G401 (cell line): ENCODE measurements around the gene CSNK2B. TPM values are rescaled to one million over a fixed set of nuclear protein-coding genes. Genes with fewer than 3 reads are reported as not detected.

Experiments used
- DNase-seq: peaks from one replicate; pipeline ENCODE4 v3.0.0-alpha.2; 2015; ENCODE audit warnings: low spot score
- in situ Hi-C: cut with HindIII; loops from 2 replicates; pipeline ENCODE4 v1.10.0; 2016; ENCODE audit warnings: low sequenced_read_pairs, mixed read lengths
- total RNA-seq: library from RNA; depleted of rRNA; stranded (reverse); fragments of >200 nt; shearing (Covaris generic); gene quantifications from 2 replicates; pipeline ENCODE4 v1.2.3, GENCODE V29; 2014

The CSNK2B gene
- total RNA-seq, 1 experiment from 2014 or later = 105 TPM

DNA sequence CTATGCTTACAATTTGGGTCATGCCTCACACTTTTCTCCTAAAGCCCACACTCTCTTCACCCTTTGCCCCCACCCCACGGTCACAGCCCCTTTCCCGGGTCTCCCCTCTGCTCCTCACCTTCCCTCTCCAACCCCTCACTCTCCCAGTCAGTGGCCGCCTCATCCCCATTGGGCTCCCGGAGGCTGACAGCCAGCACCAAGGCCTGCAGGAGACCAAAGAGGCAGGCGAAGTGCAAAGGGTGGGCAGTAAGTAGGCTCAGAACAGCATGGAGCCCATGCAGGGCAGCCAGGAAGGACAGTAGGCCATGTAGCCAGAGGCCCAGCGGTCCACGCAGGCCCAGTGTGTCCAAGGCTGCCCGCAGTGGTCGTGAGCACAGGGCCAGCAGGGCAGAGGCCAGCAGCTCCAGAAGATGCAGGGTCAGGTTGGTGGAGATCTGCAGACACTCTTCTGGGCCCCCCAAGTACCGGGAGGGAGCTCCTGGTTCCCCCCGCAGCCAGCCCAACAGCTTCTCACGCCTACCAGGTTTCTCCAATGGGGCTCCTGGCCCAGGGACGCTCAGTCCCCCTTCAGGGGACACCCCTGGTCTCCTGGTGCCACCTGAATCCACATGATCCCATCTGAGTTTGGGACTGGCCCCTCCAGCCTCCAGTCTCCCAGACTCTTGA lies 6.8 kb upstream of the CSNK2B start:
- no peak for DNase-seq
- in situ Hi-C loops = no loop called here

DNA sequence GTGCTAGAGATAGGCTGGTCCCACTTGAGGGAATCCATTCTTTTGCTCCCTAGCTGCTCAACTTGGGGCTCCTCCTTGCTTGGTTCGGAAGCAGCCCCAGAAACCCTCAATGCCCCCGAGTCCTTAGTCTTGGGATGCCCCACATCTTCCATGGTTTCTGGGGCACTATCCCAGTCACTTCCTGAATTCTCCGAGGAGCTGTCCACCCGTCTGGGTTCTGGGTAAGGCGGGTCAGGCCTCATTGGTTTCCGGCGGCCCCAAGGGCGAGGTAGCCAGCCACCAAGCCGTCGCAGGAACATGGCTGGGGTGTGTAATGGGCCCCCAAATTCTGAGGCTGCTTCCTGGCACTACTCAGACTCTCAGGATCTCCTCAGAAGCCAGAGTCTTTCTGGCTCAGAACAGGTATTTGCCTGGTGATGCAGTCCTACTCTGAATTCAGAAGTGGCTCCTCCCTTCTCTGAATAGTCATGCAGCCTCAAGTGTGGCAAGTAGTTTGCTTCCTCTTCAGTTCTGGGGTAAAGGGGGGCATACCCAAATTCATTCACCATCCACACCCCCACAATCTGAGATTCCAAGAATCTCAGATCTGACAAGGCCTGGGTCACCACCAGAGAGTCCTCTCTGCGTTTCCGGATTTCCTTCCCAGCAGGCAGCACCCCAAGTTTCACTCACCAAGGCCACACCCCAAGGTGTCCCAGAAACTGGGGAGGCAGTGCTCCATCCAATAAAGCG lies 6.1 kb upstream of the CSNK2B start:
- in situ Hi-C loops = no loop called here
- DNase-seq = no peak

DNA sequence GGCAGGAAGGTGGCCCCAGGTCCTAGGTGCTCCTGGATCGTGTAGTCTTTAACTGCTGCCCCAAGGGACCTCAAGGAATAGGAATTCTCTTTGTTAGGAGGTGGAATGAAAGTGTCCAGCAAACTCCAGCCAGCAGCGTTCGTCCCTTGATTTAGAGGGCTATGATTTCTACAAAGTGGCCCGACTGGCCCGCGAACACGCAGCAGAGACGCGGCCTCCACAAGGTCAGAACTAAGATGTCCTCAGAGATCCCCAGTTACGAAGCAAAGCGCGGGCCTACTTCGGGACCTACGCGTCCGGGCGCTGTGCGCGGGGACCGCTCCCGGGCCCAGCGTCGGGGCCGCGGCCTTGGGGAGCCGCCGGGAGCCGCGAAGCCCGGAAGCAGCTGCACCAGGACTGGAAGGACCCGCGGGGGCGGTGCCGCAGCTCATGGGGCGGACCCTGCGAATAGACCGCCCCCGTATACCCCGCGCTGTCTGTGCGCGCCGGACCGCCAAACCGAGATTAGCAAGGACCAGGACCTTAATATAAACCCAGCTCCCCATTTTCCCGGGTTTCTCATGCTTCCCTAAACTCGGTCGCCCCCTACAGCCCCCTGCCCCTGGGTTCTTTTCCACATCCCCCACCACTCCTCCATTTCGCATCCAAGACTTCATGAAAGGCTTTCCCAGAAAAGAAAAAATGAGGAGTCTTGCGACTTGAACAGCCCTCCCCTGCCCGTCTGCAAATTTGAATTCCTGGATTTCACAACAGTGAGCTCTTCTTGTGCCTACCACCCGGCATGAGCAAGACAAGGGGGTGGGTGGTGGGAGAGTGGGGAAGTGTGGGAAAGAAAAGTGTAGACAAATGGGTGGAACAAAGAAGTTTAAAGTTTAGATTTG lies 5.3 kb upstream of the CSNK2B start, which contains the start of gene C6orf47:
TSS of gene C6orf47 (minus strand) at position 398 of the 881 bp plus-strand sequence. CDS start 831 bp downstream, outside the sequence.
- in situ Hi-C loops = no loop called here
- DNase-seq = peak; percentile 87

DNA sequence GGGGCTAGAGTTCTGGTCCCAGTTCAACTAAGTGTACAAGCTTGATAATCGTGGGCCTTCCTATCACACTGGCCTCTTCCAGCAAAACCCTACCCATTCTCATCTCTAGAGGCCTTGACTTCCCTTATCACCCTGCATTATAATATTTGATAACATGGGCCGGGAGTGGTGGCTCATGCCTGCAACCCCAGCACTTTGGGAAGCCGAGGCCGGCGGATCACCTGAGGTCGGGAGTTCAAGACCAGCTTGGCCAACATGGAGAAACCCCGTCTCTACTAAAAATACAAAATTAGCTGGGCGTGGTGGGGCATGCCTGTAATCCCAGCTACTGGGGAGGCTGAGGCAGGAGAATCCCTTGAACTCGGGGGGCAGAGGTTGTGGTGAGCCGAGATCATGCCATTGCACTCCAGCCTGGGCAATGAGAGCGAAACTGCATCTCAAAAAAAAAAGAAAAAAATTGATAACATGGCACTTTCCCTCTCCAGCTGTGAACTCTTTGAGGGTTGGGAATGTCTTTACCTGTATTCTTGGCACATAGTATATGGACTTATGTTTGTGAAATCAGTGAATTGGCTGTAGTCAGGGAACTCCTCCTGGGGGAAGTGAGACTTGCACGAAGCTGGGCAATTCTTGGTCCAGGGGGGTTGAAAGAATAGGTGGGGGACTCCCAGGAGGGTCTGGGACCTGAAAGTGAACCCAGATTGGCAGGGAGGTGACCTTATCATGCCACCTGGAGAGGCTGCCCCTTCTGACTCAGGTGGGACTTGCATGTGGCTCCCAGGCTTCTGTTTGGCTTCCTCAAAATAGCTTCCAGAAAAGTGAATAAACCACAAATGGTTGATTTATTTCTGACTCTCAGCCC lies 4.4 kb upstream of the CSNK2B start:
- DNase-seq = no peak
- in situ Hi-C loops = no loop called here

DNA sequence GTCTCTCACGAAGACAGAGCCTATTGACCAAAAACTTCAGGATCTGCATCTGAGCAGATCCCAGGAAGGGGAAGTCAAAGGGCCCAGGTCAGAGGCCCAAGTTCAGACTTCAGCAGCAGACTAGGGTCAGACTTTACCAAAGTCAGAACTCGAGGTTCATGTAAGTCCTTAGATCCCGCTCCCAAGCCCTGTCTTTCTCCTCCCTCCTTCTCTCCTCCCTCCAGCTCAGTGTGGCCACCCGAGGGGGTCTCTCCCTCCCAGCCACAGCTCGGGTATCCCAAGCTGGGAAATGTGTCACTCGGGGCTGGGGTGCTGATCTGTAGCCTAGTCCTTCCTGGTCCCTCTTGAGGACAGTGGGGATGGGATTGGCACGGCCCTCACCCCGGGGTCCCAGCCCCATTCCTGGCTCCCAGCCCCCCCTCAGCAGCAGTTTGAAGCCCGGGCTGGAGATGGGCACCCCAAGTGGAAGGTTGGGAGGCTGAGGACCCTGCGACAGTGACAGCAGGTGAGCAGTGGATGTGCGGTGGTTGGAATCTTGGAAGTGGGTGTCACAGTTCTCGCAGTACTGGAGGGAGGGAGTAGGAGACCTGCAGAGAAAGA lies 3.7 kb upstream of the CSNK2B start:
- in situ Hi-C loops = no loop called here
- DNase-seq = no peak

DNA sequence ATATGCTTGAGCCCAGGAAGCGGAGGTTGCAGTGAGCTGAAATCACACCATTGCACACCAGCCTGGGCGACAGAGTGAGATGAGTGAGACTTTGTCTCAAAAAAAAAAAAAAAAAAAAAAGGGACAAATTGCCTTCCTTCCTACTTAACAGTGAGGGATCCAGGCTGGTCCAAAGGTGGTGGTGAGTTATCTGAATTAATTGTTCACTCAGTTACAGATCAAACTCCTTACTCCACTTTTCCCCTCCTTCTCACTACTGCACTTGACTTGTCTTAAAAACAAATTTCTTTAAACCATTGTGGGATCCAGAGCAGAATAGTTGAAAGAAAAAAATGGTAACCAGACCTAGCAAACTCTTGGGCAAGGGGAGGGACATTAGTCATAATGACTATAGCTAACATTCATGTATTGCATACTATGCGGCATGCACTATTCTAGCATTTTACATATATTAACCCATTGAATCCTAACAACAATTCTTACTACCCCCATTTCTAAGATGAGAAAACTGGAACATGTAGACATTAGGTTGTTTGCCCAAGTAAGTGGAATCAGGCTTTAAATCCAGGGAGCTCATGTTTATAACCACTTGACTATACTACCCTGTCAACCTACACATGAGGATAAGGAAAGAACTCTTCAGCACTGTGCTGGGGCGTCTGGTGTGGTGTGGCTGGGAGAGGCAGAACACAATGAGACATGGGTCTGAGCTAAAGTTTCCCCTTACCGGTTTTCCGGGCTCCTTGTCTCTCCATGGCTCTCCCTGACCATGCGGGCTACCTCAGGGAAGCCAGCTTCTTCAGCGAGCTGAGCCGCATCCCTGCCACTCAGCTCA lies 2.5 kb upstream of the CSNK2B start:
- no peak for DNase-seq
- in situ Hi-C loops = no loop called here

DNA sequence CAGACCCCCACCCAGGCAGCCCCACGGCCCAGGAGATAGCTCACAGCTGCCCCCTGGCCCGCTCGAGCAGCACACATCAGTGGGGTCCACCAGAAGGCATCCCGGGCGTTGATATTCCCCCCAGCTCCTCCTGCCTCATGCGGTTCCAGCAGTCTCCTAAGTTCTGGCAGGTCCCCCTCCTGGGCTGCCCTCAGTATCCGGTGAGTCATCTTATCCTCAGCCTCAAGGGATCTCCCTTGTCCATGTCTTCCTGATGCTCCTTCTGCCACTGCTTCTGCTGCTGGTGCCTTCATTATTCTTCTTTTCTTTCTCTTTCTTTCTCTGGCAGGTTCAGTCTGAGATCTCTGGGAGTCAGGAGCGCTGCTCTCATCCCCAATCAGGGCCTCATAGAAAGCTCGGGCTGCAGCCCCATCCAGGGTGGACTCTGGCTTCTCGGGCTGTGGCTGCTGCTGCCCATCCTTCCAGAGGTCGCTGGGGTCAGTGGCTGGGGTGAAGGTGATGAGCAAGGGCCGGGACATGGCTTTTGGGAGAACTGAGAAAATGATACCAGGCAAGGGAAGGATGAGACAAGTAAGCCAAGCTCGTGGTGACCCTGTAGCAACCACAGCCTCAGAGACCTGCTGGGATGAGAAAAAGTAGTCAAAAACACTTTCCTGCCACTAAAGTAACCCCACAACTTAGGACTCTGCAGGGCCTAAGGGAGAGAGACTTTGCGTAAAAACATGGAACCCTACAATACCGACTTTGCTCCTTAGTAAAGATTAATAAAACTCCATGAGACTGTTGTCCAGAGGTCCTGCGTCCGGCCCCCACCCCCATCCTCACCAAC lies 1.7 kb upstream of the CSNK2B start:
- in situ Hi-C loops = no loop called here
- no peak for DNase-seq

DNA sequence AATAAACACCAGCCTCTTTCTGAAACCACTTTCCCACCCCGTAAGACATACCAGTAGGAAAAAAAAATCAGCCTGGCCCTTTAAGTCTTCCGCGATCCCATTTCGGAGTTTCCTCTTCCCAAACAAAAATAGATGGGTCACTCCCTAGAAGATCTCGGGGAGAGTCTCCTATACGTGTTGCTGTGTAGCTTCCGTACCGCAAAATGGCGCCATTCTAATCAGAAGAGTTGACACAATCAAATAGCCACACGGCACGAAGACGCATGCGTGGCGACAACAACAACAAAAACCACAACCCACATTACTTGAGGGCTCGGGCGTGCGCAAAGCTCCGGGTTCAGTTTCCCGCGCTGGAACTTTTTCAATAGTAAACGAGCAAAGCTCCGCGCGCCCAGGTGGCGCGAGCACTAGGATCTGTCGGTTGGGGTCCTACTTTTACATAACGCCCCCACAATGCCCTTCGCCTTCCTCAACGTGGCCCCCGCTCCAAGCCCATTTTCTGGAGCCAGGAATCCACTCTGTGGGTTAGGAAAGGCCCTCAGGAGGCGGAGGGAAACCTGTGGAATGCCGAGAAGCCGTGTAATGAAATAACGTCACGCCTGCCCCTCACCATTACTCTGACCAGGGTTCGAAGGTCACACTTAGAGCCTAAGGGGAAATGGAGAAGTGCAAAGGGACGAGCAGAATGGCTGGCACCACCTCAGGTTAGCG lies 935 bp upstream of the CSNK2B start, which contains the start of gene GPANK1:
TSS of gene GPANK1 (minus strand) at position 208 of the 711 bp plus-strand sequence. CDS start 519 bp downstream, outside the sequence.
- peak; percentile 98 for DNase-seq
- in situ Hi-C loops = no loop called here

DNA sequence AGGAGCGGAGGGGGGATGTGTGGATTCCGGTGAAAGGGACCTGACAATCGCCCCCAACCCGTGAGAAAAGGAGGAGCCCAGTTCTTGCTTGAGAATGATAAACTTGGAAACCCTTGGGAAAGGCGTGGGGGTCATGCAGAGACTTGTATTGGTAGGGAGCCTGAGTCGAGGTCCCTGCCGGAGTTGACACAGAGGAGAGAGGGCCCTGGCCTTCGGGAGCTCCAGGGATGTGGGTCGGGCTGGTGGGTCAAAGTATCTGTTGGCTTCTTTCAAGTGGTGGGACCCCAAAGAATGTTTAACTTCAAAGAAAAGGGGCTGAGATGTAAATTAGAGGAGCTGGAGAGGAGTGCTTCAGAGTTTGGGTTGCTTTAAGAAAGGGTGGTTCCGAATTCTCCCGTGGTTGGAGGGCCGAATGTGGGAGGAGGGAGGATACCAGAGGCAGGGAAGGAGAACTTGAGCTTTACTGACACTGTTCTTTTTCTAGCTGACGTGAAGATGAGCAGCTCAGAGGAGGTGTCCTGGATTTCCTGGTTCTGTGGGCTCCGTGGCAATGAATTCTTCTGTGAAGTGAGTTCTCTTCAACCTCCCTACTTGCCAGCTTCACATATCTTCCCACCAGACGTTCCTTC lies 571 bp downstream of the CSNK2B start:
- no peak for DNase-seq
- in situ Hi-C loops = no loop called here

DNA sequence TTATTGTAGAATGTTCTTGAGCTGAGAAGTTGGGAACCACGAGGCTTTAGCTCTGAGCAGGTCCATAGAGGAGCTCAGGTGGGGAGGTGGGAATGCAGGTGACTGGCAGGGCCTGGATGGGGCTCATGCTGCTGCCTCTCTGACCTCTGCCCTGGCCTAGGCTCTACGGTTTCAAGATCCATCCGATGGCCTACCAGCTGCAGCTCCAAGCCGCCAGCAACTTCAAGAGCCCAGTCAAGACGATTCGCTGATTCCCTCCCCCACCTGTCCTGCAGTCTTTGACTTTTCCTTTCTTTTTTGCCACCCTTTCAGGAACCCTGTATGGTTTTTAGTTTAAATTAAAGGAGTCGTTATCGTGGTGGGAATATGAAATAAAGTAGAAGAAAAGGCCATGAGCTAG lies 3.8 kb downstream of the CSNK2B start, which contains the start of gene LY6G5B:
TSS of gene LY6G5B (plus strand) at position 301 of the 400 bp plus-strand sequence. CDS start 975 bp downstream, outside the sequence.
- in situ Hi-C loops = no loop called here
- no peak for DNase-seq

DNA sequence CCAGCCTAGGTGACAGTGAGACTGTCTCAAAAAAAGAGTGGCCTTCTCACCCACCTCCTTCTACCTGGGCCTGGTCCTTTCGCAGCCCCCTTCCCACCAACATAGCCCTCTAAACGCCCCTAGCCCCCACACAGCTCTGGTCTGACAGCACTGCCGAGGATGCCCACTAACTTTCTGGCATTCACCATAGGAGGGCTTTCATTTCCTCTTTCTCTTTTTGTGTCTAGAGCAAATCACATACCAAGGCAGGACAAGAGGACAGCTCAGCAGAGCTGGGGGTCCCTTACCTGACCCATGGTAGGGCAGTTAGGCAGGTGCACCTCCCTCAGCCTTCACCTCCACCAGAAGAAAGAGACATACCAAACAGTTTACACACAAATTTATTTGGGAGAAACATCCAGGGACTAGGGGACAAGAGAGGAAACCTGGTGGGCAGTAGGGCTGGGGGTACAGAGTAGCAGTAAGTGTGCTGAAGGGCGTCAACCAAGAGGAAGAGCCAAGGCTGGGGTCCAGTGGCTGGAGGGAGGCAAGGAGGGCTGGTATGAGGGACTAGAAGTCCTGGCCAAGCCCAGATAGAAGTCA lies 10.5 kb downstream of the CSNK2B start:
- in situ Hi-C loops = no loop called here
- DNase-seq = no peak

DNA sequence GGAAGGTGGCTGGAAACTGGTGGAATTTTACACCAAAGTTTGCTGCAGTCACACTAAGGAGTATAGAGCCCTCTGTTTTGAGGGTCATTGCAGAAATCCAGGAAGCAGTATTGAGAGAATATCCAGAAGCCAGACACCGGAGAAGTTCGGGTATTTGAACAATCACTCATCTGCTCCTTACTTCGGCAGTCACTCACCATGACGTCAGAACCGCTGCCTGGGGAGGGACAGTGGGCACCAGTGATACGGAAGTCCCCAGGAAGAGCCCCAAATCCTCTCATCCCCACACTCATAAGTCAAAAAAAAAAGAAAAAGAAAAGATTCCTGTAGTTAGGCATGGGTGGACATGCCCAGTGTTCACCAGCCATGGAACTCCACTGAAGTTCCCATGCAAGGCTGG lies 11.0 kb downstream of the CSNK2B start:
- in situ Hi-C loops = no loop called here

DNA sequence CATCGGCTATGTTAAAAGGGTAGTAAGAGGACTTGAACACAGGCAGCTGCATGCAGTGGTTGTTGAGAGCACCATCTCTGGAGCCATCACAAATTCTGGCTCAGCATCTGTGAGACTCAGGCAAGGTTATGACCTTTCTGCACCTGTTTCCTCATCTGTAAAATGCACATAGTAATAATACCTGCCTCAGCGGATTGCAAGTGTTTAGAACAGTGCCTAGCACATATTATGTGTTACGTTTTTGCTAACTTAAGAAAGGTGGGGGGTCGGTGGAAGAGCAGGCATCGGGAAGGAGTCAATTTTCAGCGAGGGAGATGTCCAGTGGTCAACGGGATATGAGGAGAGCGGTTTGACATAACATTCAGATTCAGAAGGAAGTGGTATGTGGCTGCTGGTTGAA lies 12.1 kb downstream of the CSNK2B start:
- no peak for DNase-seq
- in situ Hi-C loops = no loop called here

More for the DNA sequence above, 11.0 kb downstream of the CSNK2B start:
- DNase-seq = no peak

DNA sequence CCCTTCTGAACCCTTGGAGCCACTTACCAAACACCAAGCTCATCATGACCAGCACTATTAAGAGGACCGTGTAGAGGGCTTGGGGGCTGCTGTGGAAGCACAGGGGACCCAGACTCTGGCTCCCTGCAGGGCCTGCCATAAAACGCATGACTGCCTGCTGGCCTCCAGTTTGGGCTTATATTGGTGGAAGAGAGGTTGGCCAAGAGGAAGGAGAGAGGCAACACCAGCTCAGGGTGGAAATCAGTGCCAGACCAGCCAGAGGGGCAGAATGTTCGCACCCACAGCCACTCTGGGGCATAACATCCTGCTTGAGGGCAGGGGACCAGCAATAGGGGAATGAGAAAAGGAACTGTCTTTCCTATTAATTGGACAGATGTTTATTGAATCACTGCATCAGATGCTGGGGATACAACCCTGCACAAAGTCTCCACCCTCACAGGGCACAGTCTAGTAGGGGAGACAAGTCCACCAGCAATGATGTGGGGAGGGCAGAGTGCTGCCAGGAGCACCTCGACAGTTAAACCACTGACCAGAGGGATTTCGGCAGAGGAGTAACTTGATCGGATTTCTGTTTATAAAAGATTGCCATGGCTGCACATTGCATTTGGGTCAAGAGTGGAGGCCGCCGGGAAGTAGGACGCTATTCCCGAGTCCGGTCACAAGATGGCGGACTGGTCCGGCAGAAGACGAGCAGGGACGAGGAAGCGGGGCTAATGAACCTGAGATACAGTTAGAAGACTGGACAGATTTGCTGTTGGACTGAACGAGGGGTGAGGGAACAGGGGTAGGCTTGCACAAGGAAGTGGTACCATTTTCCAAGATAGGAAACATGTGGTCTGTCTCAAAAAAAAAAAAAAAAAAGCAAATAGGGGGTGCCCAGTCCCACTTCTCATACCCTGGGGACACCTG lies 14.6 kb downstream of the CSNK2B start, which contains the start of gene LY6G5C:
TSS of gene LY6G5C (minus strand) at position 842 of the 909 bp plus-strand sequence. CDS start at position 148, 694 bp downstream.
- in situ Hi-C loops = no loop called here
- DNase-seq = peak; percentile 88
